ENCODE measurements around the gene PHYKPL.

DNA sequence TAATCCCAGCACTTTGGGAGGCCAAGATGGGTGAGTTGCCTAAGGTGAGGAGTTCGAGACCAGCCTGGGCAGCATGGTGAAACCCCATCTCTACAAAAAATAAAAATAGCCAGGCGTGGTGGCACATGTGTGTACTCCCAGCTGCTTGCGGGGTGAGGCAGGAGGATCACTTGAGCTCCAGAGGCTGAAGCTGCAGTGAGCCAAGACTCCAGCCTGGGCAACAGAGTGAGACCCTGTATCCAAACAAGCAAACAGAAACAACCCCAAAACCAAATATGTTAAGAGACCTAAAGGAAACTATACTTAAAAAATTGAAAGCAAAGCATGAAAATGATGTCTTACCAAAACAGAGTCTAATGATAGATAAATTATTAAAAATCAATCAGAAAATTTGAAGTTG, 15.8 kb downstream of the PHYKPL start:
- TF ChIP-seq, protein P1, sequence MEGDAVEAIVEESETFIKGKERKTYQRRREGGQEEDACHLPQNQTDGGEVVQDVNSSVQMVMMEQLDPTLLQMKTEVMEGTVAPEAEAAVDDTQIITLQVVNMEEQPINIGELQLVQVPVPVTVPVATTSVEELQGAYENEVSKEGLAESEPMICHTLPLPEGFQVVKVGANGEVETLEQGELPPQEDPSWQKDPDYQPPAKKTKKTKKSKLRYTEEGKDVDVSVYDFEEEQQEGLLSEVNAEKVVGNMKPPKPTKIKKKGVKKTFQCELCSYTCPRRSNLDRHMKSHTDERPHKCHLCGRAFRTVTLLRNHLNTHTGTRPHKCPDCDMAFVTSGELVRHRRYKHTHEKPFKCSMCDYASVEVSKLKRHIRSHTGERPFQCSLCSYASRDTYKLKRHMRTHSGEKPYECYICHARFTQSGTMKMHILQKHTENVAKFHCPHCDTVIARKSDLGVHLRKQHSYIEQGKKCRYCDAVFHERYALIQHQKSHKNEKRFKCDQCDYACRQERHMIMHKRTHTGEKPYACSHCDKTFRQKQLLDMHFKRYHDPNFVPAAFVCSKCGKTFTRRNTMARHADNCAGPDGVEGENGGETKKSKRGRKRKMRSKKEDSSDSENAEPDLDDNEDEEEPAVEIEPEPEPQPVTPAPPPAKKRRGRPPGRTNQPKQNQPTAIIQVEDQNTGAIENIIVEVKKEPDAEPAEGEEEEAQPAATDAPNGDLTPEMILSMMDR (IDR thresholded peaks at IDR 0.05), result no peak
- TF ChIP-seq POLR2A (IDR thresholded peaks at IDR 0.05), result no peak
